NB4 (cell line): Measurements from ENCODE around the gene ARID1B.

Source experiments
- POLR2A ChIP-seq: IDR thresholded peaks from 2 replicates; pipeline ENCODE4 v1.6.1; 2011; ENCODE audit warnings: mild to moderate bottlenecking; ENCODE audit not compliant: insufficient read length; ENCODE audit errors: extremely low read depth
- TF ChIP-seq, protein P1 (sequence below): IDR thresholded peaks from one replicate; pipeline ENCODE4 v1.5.1; 2012; ENCODE audit warnings: low read depth, low read length

DNA sequence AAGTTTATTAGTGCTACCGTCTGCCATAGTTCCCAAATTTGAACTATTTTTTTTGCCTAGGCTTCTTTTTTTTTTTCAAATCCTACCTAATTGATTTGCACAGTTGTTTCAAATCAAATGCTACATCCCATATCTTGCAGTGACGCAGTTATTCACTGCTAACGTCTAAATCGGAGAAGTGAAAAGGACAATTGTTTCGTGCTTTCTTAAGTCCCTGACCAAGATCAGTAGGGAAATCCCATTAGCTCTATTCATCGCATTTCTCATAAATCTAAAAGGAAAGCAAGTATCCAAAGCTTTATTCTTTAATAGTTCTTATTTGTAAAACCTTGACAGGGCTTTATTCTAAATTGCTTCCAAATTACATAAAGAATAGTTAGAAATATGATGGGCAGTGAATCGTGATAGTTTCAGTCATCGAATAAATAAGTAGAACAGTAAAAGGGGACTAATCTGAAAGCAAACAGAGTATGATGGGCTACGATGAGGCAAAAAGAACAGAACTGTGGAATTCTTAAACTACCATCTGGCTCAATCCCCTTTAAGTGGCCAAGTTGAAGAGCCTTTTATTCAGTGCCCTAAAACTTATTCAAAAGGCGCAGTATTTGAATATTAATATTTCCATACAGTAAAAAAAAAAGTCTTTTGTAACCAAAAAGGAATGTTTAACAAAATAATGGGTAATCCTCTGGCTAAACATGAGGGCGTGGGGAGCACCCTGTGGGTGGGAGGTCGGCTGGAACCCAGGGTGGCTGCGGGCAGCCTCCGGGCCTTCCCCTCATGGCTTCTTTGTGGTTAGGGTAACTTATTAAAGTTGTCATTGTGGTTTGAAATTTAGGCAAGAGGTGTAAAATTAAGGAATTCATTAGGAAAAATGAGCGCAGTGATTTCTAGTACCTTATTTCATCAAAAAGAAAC lies 3.0 kb upstream of the ARID1B start:
- TF ChIP-seq, protein P1, sequence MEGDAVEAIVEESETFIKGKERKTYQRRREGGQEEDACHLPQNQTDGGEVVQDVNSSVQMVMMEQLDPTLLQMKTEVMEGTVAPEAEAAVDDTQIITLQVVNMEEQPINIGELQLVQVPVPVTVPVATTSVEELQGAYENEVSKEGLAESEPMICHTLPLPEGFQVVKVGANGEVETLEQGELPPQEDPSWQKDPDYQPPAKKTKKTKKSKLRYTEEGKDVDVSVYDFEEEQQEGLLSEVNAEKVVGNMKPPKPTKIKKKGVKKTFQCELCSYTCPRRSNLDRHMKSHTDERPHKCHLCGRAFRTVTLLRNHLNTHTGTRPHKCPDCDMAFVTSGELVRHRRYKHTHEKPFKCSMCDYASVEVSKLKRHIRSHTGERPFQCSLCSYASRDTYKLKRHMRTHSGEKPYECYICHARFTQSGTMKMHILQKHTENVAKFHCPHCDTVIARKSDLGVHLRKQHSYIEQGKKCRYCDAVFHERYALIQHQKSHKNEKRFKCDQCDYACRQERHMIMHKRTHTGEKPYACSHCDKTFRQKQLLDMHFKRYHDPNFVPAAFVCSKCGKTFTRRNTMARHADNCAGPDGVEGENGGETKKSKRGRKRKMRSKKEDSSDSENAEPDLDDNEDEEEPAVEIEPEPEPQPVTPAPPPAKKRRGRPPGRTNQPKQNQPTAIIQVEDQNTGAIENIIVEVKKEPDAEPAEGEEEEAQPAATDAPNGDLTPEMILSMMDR = no peak
- TF ChIP-seq POLR2A = no peak
